ENCODE data around the gene IL1RL1.

IL1RL1 gene

DNA sequence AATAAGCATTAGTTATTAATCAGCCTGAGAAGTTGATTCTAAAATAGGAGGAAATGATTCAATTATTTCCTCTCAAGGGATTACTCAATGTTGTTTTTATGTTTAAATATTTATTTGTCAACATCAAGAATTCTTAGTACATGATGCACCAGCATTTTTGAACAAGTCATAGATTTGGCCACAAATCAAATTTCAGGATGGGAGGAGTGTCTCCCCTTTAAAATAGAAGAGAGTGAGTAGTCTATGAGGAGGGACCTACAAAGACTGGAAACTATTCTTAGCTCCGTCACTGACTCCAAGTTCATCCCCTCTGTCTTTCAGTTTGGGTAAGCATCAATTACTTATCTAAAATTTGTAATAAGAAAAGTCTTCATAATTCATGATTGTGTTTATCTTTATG lies 25.6 kb downstream of the IL1RL1 start:
- no peak for DNase-seq

DNA sequence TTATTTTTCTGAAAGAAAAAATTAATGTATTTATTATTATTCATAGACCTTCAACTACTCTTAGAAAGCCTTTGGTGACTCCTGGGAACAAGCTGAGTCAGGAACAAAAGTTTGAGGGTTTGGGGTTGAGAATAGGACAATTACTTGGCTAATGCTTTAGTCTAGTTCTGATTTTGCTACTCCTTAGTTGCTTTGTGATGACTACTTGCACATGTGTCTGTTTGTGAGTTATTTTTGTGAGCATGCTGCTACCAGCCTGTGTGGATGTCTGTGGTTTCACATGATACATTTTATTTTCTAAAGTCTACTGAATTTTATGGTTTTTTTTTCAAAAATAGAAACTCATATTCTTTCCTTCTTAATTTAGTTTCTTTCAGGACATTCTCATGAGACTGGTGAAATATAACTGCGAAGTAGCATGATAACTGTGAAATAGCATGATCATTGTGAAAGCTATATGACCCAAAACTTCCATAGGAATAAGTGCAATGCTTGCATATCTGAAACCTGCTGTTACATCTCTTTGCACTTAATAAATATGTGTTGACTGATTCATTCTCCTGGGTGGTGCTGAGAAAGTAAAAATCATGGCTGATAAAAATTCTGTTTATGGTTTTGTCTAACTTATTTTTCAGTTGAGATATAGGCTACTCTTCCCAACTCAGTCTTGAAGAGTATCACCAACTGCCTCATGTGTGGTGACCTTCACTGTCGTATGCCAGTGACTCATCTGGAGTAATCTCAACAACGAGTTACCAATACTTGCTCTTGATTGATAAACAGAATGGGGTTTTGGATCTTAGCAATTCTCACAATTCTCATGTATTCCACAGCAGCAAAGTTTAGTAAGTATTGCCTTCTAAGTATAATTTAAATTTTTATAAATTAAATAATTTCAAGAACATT lies 26.4 kb downstream of the IL1RL1 start:
- no peak for DNase-seq

DNA sequence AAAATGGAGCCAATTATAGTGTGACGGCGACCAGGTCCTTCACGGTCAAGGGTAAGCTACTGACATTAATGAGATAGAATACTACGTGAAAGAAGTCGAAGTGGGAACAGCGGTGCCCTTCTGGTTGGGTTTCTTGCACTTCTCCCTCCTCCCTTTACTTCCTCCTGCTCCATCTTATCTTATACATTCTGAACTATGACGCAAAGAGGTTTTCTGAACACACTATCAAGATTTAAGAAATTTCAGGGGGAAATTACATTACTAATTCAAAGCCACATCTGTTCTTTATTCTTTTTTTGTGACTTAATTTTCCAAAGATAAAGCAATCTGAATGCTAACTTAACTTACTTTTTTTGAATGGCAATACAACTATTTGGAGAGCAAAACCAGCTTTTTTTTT lies 29.4 kb downstream of the IL1RL1 start:
- no peak for DNase-seq

DNA sequence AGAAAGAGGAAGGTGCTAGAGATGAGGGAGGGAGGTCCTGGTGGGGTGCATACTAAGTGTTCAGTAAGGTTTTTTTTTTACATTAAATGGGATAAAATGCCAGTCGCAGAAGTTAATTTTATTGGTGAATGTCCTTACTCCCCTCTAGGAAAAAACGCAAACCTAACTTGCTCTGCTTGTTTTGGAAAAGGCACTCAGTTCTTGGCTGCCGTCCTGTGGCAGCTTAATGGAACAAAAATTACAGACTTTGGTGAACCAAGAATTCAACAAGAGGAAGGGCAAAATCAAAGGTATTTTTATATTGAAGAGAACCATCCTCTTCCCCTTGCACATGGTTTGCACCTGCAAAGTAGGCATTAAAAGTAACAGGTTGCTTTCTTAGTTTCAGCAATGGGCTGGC lies 31.5 kb downstream of the IL1RL1 start:
- DNase-seq, result no peak

DNA sequence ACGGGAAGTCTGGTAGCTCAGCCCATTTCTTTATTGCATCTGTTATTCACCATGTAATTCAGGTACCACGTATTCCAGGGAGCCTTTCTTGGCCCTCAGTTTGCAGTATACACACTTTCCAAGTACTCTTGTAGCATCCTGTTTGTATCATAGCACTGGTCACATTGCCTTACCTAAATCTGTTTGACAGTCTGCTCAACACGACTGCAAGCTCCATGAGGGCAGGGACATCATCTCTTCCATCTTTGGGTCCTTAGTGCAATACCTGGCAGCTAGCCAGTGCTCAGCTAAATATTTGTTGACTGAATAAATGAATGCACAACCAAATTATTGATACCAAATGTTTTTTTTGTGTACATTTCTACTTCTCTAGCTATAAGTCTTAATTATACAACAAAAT lies 33.0 kb downstream of the IL1RL1 start:
- no peak for DNase-seq

DNA sequence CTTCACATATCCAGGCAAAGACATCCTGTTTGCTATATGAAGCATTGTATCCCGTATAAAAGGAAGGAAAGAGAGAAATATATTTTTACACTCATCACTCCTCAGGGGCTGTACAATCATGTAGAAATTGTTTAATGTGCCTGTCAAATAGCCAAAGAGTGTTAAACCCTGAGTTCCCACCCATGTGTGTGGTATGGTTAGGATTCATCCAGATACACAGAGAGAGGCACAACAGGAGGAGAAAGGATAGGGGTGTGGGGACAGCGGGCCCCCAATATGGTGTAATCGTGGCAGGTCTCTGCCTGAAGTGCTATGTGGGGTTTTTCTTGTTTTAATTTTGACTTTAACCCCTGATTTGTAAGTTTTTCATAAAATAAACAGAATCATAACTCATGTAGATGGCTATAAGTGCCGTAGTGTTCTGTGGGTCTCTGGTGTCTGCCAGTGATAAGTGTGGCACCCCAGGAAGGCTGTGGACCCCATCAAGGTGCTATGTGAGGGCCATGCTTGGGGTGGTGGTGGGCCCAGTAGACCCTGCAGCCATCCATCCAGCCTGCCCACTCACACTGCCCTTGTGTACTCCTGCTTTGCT lies 34.1 kb downstream of the IL1RL1 start:
- no peak for DNase-seq

DNA sequence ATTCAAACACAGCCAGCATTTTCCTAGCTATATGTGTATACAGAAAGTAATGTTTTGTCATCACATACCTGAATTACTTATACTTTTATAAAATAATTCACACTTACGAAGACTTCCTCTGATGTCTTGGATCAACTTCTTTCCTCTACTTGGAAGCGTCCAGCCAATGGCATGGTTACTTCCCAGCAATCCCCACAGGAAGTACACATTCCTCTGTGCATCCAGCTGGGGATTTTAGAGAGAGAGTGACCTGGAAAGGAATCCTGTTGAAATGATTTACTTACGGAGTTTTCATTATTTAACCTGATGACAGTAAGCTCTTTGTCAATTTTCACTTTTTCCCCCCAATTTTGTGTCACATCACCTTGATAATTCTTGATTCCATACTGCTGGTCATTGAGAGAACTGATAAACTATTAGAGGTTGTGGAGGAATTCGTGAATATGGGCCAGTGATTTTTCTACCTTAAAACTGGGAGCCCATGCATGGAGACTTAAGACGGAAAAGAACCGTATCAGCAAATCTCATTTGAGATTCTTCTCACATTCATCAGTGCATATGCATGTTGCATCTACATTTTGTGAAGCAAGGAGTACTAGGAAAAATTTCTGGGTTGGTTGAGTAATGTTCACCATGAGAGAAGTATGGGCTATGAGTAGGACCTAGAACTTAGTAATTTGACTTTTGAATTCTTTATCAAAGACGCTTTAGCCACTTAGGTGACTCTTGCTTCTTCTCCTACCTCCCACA lies 35.2 kb downstream of the IL1RL1 start:
- DNase-seq, result no peak

DNA sequence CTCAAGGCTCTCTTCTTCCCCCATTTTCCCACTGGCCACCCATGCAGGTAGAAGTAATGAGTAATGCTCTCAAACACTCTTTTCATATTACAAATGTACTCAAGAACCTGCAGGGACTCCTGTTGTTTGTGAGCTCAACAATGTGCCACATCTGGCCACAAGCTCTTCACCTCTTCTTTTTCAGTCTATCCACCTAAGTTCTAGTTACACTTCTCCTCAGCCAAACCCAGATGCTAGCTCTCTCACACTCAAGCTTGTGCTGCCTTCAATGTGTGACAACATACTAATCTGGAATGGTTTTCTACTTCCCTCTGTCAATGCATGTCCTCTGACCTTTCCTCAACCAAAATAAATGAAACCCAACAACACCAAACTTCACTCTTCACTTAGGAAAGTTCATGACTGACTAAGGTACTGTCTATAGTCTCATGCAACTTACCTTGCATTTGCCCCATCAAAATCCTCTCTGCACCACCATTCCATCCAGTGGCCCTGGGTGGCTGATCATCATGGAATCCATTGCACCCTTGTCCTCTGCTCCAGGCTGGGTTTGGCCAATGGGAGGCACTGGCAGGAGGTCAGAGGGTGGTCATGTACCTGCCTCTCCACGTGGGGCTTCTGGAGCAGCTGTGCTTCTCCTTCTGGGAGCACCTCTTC lies 38.9 kb downstream of the IL1RL1 start:
- no peak for DNase-seq

DNA sequence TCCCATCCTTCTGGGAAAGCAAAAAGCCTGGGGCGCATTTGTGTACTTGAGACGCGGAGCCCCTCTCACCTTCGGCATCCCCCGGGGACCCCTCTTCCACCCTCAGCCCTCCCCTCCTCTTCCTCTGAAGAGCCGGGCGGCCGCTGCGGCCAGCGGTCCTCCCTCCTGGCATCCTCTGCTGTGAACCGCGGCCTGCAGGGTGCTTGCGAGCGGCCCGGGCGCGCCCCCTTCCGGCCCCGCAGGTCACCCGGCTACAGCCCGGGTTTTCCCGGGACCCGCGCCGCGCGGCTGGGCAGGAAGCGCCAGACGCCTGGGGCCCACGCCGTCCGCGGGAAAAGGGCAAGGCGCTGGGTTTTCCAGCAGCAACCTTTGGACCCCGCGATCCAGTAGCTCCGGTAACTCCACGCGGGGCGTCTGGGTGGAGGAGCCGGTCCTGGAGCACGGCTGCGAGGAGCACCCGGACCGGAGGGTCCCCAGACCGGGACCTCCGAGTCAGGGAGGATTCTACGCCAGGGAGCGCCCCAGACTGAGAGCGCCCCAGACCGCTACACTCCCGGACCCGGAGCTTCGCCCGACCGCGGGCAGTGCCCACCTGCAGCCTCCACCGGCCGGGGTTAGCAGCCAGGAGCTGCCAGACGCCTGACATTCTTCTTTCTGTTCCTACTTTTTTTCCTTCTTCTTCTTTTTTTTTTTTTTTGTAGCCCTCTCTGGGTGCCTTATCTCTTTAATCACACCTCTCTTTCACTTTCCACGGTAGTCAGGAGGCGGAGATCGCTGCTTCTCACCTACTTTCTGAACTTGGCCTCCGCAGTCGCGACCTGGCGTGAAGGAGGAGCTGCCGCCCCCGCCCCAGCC lies 44.4 kb downstream of the IL1RL1 start, which contains the start of gene IL18R1:
Gene IL18R1, plus strand, starts transcription at position 271 of the 855 bp plus-strand sequence. CDS start 6,865 bp downstream, outside the sequence.
- DNase-seq, result peak; percentile 67

DNA sequence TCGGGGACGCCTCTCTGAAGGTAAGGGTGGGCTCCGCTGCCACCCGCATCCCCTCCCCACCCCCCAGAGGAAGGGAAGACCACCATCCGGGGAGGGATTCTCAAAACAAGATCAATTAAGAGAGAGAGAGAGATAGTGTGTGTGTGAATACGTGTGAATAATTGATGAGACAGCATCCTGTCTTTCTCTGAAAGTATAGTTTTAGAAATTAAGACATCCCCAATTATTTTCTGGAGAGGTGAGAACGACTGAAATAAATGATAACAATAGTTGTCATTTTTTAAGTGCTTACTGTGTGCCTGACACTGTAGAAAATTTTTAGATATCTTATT lies 45.0 kb downstream of the IL1RL1 start:
- no peak for DNase-seq

DNA sequence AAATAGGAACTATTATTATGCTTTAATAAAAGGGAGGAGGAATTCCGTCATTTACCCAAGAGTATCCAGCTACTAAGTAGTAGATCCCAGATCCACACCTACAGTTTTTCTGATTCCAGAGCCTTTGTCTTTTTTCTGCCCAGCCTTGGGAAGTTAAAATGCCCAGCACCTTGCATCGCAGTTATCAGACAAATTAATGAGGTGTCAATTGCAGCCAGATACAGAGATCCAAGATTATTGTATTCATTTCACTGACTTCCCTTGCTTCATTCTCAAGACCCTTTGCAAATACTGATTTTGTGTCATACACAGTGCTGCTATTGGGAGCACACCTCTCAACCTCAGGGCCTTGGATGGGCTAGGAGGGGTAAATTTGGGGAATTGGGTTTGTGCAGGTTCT lies 45.4 kb downstream of the IL1RL1 start:
- no peak for DNase-seq

DNA sequence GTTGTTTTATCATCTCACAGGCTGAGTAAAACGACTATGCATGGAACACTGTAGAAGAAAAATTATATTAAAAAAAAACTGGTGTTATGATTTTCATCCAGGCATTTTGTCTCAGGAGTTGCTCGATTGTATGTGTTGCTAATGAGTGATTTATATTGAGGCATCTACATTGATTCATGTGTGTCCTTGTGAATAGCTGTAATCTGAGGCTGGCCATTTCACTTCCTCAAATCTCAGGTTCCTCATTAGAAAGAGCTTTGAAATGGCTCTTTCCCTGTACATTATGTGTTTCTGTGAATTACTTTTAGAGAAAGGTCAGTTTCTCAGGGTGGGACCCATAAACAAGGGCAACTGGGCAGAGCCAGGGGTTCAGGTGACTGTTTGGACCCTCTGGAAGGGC lies 46.6 kb downstream of the IL1RL1 start:
- no peak for DNase-seq

DNA sequence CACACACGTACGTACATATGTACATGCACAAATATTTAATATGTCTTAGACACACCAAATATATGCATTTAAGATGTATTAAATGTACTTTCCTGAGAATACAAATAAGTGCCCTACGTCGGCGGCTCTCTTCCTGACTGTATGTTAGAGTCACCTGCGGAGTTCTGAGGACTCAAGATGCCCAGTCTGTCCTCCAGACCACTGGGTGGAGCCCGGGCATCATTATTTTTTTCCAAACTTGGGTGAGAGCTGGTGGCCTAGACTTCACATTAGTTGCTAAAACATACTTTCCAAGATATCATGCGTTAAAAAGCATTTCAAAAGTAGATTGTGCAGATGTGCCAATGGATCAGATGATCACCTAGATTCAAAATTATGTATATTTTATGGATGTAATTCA lies 47.1 kb downstream of the IL1RL1 start:
- peak; percentile 5 for DNase-seq

DNA sequence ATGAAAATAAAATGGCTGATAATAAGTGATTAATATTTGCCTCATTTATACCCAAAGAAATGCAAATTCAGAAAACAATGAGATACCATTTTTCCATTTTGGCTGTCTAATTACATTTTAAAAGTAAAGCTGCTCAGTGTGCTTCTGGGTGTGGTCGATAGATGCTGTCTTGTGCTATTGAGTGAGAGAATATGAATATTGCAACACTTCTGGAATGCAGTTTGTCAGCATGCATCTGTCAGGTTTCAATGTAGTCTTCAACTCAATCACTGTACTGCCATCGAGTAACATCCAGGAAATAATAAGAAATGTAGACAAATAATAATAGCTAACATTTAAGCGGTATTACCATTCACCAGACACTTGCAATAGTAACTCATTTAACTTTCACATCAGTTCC lies 48.2 kb downstream of the IL1RL1 start:
- DNase-seq, result no peak

DNA sequence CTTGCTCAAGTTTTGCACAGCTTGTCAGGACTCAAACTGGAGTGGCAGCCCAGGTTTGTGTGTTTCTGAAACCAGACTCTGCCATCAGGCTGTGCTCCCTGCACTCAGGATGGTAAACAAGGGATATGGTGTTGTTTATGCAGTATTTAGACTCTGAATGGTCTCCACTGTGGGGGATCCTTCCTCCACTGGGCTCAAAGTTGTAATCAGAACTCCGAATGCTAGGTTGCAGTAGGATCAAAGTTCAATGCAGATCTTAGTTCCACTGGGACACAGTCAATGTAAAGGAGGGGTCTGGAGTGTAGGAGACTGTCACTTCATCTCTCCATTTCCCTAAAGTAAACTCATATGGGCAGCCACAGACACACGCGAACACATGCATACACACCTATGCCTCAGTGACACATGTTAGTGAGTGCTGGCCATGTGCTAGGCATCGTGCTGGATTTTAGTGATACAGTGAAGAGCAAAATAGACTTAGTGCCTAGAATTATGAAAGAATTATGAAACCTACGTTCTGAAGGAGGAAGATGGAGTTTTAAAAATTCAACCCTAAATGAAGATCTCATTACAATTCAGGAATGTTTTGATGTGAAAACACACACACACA lies 50.4 kb downstream of the IL1RL1 start:
- DNase-seq, result no peak

DNA sequence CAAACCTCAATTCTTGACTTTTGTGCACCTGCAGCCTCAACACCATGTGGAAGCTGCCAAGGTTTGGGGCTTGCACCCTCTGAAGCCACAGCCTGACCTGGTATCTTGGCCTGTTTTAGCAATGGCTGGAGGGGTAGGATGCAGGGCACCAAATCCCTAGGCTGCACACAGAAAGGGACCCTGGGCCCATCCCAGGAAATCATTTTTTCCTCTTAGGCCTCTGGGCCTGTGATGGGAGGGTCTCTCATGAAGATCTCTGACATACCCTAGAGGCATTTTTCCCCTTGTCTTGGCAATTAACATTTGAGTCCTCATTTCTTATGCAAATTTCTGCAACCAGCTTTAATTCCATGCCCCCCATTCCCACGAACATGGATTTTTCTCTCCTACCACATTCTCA lies 54.4 kb downstream of the IL1RL1 start:
- DNase-seq, result no peak

DNA sequence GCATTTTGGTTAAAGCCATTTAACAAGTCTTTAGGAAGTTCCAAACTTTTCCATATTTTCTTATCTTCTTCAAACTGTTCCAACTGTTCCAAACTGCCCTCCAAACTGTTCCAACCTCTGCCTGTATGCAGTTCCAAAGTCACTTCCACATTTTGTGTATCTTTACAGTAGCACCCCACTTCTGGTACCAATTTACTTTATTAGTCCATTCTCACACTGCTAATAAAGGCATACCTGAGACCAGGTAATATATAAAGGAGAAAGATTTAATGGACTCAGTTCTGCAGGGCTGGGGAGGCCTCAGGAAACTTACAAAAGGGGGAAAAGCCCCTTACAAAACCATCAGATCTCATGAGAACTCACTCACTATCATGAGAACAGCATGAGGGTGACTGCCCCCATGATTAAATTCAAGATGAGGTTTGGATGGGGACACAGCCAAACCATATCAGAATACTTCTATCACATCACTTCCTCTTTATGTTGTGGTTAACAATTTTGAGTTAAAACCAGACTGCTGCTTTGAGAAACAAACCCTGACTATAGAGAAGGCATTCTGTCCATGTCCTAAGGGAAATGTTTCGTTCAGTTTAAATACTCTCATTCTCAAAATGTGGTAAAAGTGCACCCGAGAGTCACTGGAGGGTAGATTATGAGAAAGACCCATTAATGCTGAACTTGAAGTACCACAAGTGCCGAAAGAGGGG lies 55.2 kb downstream of the IL1RL1 start:
- no peak for DNase-seq

DNA sequence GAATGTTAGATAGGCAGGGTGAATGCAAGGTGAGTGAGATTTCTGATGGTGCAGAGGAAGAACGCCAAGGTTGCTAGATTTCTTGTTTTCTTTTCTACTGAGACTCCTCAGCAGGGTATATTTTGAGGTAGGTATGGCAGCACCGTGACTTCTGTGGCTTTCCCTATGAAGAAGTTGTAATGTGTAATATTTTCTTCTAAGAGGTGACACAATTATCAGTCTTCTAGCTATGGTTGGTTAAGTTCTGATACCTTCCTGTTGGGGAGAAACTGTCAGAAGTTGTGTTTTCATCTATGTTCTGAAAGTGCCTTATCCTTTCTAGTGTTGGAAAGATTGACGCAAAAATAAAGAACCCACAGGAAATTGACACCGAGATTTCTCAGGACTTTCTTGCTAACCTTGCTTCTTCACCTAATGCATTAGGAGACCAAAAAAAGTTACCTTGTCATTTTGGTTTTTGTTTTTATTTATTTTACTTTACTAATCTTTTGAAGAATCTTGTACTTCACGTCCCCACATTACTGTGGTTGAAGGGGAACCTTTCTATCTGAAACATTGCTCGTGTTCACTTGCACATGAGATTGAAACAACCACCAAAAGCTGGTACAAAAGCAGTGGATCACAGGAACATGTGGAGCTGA lies 56.1 kb downstream of the IL1RL1 start:
- peak; percentile 12 for DNase-seq

DNA sequence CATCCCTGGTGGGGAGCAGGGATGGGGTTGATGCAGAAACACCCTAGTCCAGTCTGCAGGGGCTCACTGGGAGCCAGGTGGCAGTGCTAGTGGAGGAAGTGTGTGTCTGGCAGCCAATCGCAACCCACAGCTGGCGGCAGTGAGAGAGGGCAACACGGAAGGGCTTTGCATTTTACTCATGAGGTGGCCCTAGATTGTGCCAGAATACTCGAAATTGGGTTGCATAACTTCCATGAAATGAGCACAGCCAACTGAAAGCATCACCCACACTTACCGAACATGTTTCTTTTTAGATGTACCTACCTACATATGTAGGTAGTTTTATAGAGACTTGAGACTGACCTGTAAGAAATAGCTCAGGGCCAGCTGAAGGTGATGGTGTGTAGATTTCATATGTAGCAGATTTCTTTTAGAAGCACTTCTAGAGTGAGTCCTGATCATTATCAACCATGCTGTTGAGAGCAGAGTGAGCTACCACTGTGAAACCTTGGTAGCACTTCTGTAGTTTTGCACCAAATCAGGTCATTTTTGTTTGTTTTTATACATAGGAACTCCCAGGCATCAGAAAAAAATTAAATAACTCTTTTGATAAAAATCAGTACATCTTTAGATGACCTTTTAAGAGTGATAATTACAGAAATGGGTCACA lies 57.2 kb downstream of the IL1RL1 start:
- peak; percentile 18 for DNase-seq

DNA sequence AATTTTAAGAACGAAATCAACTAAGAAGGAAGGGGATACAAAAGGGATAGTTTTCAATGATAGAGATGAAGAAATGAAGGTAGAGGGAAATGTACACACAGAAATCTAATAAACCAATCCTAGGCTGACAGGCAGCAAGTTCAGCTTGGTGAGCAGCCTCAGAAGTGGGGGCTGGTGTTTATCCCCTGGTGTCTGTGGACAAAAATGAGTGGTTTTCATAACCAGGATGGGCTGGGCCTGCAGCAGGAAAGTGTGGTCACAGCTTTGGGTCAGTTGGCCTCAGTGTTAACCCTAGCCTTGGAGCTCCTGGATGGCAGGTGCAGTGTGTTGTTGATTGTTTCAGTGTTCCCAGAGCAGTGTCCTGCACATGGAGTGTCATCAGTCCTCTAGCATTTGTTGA lies 58.5 kb downstream of the IL1RL1 start:
- no peak for DNase-seq
